Subcutaneous abdominal adipose tissue (tissue), 5 donors: ENCODE results near the gene MMP3.
"Not testable (repeated sequence)": the region's sequence is repeated elsewhere in the genome, so short reads cannot be mapped to it uniquely, and the experiment has no call there.

Source experiments
- H3K27ac ChIP-seq: one replicate; pipeline ENCODE4 v1.7.0; 2013; ENCODE audit warnings: low read depth, mild to moderate bottlenecking, inconsistent platforms, low read length, moderate library complexity
- H3K27me3 ChIP-seq, 5 donors: one replicate each; pipeline ENCODE4 v1.7.0; 2013; ENCODE audit warnings: low read length in 5 of 5, inconsistent platforms in 1 of 5; ENCODE audit not compliant: control insufficient read depth in 5 of 5, insufficient read depth in 4 of 5
- H3K36me3 ChIP-seq, 5 donors: one replicate each; pipeline ENCODE4 v1.7.0; 2013; ENCODE audit warnings: low read length in 5 of 5; ENCODE audit not compliant: control insufficient read depth in 5 of 5, insufficient read depth in 5 of 5
- H3K4me1 ChIP-seq, 5 donors: one replicate each; pipeline ENCODE4 v1.7.0; 2013; ENCODE audit warnings: low read length in 5 of 5, mild to moderate bottlenecking in 3 of 5, moderate library complexity in 1 of 5; ENCODE audit not compliant: control insufficient read depth in 5 of 5, insufficient read depth in 5 of 5
- H3K4me3 ChIP-seq, 5 donors: one replicate each; pipeline ENCODE4 v1.7.0; 2013; ENCODE audit warnings: low read length in 5 of 5, low read depth in 1 of 5
- H3K9ac ChIP-seq, 5 donors: one replicate each; pipeline ENCODE4 v1.7.0; 2013; ENCODE audit warnings: low read length in 5 of 5, mild to moderate bottlenecking in 4 of 5, moderate library complexity in 3 of 5
- H3K9me3 ChIP-seq, 5 donors: one replicate each; pipeline ENCODE4 v1.7.0; 2013; ENCODE audit warnings: low read length in 5 of 5; ENCODE audit not compliant: control insufficient read depth in 5 of 5
- donor health status: healthy.
- donor health status: healthy.
- donor health status: healthy.
- donor health status: healthy.
- donor health status: healthy.

The MMP3 gene

DNA sequence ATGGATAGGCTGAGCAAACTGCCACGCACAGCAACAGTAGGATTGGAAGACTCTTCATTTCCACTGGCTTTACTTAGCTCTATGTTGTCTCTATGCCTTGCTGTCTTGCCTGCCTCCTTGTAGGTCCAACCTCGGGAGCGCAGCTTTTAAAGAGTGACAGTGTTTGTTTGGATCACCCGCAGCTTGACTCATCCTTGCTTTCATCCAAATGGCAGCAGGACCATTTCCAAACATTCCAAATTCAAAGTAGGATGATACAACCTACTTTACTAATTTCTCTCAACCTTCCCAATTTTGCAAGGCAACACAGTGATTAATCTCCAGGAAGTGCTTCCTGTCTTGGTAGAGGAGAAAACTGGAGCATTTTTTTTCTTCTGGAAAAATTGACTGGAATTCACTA is at the start of gene MMP3:
Gene MMP3 (minus strand): TSS at position 121 of the 400 bp plus-strand sequence. CDS start 63 bp downstream, at position 58.
- Histone ChIP-seq H3K9ac (no peak within 1 kb of the TSS), H3K36me3 (no peaks in the 10 kb centered on the region), H3K4me3 (no peak within 1 kb of the TSS), H3K4me1 (peaks cover 0 to 2% (median 0%) of the 10 kb centered on the region in 5 donors), H3K27me3 (peaks cover 0 to 2% (median 0%) of the 10 kb centered on the region in 5 donors), H3K9me3 (no peaks in the 10 kb centered on the region), H3K27ac (no peak within 1 kb of the TSS)

DNA sequence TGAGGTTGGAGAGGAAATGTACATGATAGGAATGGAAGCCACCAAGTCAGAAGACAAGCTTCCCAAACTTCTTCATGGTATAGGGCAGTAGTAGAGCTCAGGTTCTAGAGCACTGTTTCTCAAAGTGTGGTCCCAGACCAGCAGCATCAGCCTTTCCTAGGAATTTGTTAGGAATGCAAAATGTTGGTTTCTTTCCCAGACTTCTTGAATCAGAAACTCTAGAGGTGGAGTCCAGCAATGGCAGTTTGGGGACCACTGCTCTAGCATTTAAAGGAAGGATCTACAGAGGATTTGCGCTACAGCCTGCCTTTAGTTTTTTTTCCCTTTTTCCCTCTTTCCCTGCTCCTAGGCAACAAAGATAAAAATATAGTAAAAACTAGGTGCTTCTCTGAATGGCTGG is 48.3 kb upstream of the MMP3 start:
- H3K4me3 ChIP-seq: no peak overlapping the region
- no peaks in the 10 kb centered on the region for H3K4me1 ChIP-seq
- H3K27ac ChIP-seq: no peak overlapping the region
- no peaks in the 10 kb centered on the region for H3K27me3 ChIP-seq
- H3K36me3 ChIP-seq: no peaks in the 10 kb centered on the region
- no peaks in the 10 kb centered on the region for H3K9me3 ChIP-seq
- no peak overlapping the region for H3K9ac ChIP-seq

DNA sequence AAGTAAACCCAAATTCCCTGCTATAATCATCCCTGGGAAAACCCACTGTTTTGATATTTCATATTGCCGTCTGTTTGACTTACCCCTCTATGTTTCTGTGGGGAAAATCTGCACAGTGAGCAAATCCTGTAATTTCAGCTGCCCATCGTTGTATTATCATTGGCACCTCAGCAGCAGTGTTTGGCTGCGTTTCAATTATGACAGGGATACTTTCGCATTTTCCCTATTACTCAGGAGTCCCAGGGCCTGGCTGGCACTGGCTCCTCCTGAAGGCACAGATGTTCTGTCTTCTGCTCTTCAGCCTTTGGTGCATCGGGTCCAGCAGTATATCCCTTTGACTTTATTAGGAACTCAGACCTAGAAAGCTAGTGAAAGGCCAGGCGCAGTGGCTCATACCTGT is 43.6 kb upstream of the MMP3 start:
- Histone ChIP-seq H3K27ac (no peak overlapping the region), H3K9ac (no peak overlapping the region), H3K27me3 (no peaks in the 10 kb centered on the region), H3K4me3 (no peak overlapping the region), H3K4me1 (peaks cover 0 to 4% (median 0%) of the 10 kb centered on the region in 5 donors), H3K36me3 (no peaks in the 10 kb centered on the region), H3K9me3 (no peaks in the 10 kb centered on the region)

DNA sequence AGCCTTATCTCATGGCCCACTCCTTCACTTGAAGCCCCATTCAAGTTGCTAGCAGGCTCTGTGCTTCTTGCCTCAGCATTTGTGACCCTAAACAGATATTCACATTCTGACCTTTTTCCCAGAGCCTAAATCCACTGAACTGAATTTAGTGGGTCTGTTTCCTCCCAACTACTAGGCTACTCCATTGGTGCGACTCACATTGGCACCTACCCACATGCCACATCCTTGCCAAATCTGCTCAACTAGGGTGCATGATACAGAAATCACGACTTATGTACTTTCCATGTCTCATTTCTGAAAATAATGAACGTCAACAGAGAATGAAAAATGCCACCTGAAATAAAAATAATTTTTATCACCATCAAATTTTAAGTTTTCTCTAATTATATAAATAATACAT is 39.7 kb upstream of the MMP3 start:
- Histone ChIP-seq H3K27ac (no peak overlapping the region), H3K9me3 (no peaks in the 10 kb centered on the region), H3K4me1 (peaks cover 0 to 4% (median 0%) of the 10 kb centered on the region in 5 donors)

DNA sequence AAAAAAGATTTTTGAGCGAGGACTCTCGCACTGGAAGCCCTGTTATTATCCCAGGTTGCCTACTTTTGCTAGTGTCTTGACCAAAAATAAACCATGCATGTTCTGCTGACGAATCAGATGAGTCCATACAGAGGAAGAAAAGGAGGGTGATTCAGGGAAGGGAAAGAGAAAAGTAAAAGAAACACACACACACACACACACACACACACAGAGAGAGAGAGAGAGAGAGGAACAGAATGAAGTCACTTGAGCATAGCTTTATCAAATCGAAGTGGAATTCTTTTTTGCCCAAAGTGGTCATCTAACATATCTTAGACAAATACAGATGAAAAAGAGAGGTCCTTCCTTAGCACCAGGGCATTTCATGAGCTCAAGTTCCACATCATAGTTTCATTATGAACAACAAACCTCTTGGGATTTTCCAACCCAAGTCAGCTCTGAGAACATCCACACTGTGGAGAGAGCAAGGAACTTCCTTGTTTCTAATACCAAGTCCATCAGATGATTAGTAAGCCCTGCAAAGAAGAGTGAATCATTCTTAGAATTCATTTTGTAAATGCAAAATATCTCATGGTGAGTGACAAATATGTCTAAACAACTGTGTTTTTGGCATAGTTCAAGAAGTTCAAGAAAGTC is 39.1 kb upstream of the MMP3 start:
- Histone ChIP-seq H3K27ac (no peak overlapping the region), H3K27me3 (no peaks in the 10 kb centered on the region), H3K4me1 (peaks cover 0 to 4% (median 0%) of the 10 kb centered on the region in 5 donors), H3K9me3 (no peaks in the 10 kb centered on the region), H3K4me3 (no peak overlapping the region), H3K9ac (no peak overlapping the region), H3K36me3 (no peaks in the 10 kb centered on the region)

More for the DNA sequence above, 39.7 kb upstream of the MMP3 start:
- H3K9ac ChIP-seq: no peak overlapping the region
- no peaks in the 10 kb centered on the region for H3K27me3 ChIP-seq
- H3K4me3 ChIP-seq: no peak overlapping the region
- H3K36me3 ChIP-seq: no peaks in the 10 kb centered on the region

DNA sequence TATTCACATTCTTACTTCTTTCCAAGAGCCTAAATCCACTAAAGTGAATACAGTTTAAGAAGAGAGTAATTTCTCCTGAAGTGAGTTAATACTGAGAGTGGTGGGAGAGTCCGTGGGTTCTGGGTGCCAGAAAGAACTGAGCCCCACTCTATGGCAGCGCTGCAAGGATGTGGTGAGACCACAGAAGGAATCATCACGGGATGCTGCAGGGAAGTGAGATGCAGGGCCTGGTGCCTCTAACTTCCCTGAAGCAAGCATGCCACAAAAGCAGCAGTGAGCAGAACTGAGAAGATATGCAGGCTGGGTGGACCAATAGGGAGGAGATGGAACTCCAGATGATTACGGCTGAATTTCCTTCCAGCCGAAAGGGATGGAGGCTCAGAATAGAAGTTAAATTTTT is 36.4 kb upstream of the MMP3 start:
- H3K4me1 ChIP-seq: peaks cover 0 to 4% (median 0%) of the 10 kb centered on the region in 5 donors

DNA sequence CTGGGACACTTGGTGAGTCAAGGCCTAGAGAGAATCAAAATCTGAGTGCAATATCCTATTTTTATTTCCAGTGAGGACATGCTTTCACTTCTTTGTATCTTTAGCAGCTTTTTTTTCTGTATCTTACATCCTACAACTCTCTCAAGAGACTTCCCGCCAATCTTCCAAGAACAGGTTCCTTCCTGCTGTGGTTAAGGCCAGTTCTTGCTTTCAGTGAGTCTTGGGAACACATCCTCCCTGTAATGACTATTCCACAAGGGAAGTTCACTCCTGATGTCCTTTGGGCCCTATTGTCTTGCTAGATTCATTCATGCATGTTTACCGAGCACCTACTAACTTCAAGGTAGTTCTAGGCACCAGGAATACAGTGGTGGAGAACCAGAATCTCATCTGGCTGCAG is 35.2 kb upstream of the MMP3 start:
- H3K4me1 ChIP-seq: peaks cover 0 to 6% (median 4%) of the 10 kb centered on the region in 5 donors
- no peaks in the 10 kb centered on the region for H3K9me3 ChIP-seq
- no peak overlapping the region for H3K4me3 ChIP-seq
- no peaks in the 10 kb centered on the region for H3K36me3 ChIP-seq
- no peaks in the 10 kb centered on the region for H3K27me3 ChIP-seq
- H3K27ac ChIP-seq: no peak overlapping the region
- H3K9ac ChIP-seq: no peak overlapping the region

More for the DNA sequence above, 36.4 kb upstream of the MMP3 start:
- H3K36me3 ChIP-seq: no peaks in the 10 kb centered on the region
- H3K27me3 ChIP-seq: no peaks in the 10 kb centered on the region
- no peak overlapping the region for H3K9ac ChIP-seq
- no peak overlapping the region for H3K27ac ChIP-seq
- H3K9me3 ChIP-seq: no peaks in the 10 kb centered on the region
- no peak overlapping the region for H3K4me3 ChIP-seq

DNA sequence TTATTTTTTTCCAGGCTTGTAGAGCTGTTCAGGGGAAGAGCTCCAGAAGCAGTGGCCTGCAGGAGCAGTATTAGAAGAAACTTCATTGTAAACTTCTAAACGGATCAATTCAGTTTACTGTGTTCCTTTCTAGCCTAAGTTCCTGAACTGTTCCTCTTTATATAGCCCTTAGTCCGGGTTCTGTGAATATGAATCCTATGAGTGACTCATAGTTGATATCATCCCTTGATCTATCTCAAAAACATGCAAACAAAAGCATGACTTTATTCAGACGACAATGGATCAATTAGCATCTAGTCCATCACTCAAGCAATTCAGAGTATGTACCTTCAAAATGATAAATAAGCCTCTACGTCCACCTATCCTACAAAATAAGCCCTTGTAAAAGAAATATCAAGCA is 31.4 kb upstream of the MMP3 start, which contains the start of gene MMP12:
Gene MMP12 (minus strand): TSS at position 131 of the 400 bp plus-strand sequence. CDS start 45 bp downstream, at position 86.
- Histone ChIP-seq H3K36me3 (no peaks in the 10 kb centered on the region), H3K4me3 (no peak within 1 kb of the TSS), H3K9ac (no peak within 1 kb of the TSS), H3K27me3 (no peaks in the 10 kb centered on the region), H3K4me1 (peaks cover 0 to 6% (median 0%) of the 10 kb centered on the region in 5 donors), H3K27ac (no peak within 1 kb of the TSS), H3K9me3 (no peaks in the 10 kb centered on the region)

DNA sequence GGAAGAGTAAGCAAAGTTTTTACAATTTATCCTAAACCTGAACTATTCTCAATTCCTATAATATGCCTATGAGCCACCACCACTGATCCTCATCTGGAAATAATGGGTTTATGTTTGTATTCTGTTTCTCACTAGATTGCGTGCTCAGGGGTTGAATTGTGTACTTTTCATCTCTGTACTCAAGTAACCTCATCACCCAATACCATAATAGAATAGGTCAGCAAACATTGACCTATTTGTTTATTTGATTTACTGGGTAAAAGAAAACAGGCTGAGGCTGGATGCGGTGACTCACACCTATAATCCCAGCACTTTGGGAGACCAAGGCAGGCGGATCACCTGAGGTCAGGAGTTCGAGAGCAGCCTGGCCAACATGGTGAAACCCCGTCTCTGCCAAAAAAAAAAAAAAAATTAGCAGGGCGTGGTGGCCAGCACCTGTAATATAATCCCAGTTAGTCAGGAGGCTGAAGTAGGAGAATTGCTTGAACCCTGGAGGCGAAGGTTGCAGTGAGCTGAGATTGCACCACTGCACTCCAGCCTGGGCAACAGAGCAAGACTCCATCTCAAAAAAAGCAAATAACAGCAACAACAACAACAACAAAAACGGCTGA is 26.1 kb upstream of the MMP3 start:
- Histone ChIP-seq H3K27ac (peak overlapping the region; percentile 67), H3K4me1 (peaks cover 0 to 25% (median 13%) of the 10 kb centered on the region in 5 donors)
- not testable (repeated sequence) for H3K4me3 ChIP-seq, H3K9ac ChIP-seq, H3K36me3 ChIP-seq, H3K9me3 ChIP-seq, H3K27me3 ChIP-seq

DNA sequence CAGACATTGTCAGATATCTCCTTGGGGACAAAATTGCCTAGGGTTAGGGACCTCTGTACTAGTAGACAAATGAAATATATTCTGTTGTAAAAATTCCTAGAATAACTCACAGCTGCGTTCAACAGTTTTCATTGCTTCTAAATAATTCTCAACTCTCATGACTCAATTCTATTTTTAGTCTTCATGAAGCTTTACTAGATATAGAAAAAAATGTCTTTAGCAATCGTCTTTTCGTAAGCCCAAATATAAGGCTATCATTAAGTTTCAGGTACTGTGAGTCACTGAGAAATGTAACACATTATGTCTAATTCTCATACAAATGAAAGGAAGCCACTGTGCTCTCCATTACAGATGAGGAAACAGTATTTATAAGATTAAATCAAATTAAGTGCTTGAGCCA is 24.9 kb upstream of the MMP3 start:
- H3K4me1 ChIP-seq: peaks cover 0 to 31% (median 18%) of the 10 kb centered on the region in 5 donors
- peak overlapping the region; percentile 42 for H3K27ac ChIP-seq
- H3K36me3 ChIP-seq: no peaks in the 10 kb centered on the region
- no peaks in the 10 kb centered on the region for H3K9me3 ChIP-seq
- H3K9ac ChIP-seq: no peak overlapping the region
- no peak overlapping the region for H3K4me3 ChIP-seq
- H3K27me3 ChIP-seq: no peaks in the 10 kb centered on the region
